ENCODE measurements around the gene SRC. TPM values are rescaled to one million over a fixed set of nuclear protein-coding genes. Genes with fewer than 3 reads are reported as not detected.
A peak's percentile ranks its signal among the peaks of the same experiment; 100 is the strongest.

SRC gene
- total and polyA plus RNA-seq, 7 donors, result 0.86 to 3.0 (median 1.3) TPM

DNA sequence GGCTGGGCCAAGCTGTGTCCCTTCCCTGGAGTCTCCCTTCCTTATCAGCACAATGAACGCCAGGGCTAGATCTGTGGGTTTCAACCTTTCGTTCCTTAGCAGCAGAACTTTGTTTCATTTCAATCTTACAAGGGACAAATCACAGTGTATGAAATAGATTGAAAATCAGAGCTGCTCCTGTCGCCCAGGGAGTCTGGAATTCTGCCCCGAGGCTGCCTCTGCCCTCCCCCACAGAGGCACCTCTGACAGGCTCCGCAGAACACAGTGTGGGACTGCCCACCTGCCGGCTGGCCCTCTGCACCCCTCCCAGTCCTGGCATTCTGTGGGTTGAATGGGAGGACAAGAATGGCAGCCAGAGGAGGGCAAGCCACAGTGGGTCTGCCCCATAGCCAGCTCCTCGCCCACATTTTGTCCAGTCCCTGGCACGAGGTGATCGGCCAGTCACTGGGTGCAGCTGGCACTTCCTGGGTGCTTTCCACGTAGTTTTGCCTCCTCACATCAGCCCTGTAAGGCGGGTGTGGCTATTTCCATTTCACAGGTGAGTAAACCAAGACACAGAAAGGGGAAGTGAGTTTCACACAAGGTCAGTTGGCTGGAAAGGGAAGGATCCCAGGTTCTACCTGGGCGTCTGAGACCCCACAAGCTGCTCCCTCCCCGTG lies 30.4 kb upstream of the SRC start:
- TF ChIP-seq, protein P1, sequence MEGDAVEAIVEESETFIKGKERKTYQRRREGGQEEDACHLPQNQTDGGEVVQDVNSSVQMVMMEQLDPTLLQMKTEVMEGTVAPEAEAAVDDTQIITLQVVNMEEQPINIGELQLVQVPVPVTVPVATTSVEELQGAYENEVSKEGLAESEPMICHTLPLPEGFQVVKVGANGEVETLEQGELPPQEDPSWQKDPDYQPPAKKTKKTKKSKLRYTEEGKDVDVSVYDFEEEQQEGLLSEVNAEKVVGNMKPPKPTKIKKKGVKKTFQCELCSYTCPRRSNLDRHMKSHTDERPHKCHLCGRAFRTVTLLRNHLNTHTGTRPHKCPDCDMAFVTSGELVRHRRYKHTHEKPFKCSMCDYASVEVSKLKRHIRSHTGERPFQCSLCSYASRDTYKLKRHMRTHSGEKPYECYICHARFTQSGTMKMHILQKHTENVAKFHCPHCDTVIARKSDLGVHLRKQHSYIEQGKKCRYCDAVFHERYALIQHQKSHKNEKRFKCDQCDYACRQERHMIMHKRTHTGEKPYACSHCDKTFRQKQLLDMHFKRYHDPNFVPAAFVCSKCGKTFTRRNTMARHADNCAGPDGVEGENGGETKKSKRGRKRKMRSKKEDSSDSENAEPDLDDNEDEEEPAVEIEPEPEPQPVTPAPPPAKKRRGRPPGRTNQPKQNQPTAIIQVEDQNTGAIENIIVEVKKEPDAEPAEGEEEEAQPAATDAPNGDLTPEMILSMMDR (IDR thresholded peaks at IDR 0.05), result no peak
- H3K4me1 ChIP-seq, result peaks cover 10% of the 10 kb centered on the region
- DNase-seq (no peak), ATAC-seq (peak in 2 of 4 donors; percentile 11 to 12)
- peak overlapping the region; percentile 53 for H3K27ac ChIP-seq
- WGBS, 3 donors, result 53 to 81% (median 77%) methylated on average over 13 of the region's 13 CpGs
- no peak overlapping the region for H3K4me3 ChIP-seq
- peaks cover 0 to 40% of the 10 kb centered on the region in 2 donors for H3K36me3 ChIP-seq (ENCODE audit: insufficient read depth in 1 of 2, low read depth in 1 of 2)
- intact Hi-C loops (cut with DNase I), result no loop called here
- no peaks in the 10 kb centered on the region for H3K27me3 ChIP-seq (ENCODE audit: insufficient read depth in 3 of 3, low read length in 2 of 3)
- no peaks in the 10 kb centered on the region for H3K9me3 ChIP-seq

DNA sequence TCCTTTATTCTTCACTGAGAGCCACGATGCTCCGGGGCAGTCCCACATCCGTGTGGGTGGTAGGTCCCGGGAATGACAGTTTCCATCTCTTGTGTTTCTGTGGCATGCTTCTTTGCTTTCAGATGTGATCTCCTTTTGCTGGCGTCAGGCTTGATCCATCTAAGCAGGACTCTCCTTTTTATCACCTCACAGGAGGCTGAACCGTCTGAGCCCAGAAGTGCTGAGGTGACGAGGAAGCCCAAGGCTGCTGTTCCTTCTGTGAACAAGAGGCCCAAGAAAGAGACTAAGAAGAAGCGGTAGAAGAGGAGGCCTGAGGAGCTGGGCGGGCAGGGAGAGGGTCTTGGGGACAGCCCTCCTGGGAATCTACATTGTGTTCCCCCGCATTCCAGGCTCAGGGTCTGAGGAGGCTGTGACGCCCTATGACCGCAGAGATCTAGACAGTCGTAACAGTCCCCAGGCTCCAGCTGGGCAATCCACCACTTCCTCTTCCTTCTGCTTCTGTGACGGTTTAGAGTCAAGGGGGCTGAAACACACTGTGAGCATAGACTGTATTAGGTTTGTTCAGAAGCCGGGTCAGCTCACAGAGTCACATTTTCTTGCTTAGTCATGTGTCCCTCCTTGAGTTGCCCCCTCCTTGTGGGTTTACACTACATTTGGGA lies 29.7 kb upstream of the SRC start:
- Histone ChIP-seq H3K36me3 (ENCODE audit: insufficient read depth in 1 of 2, low read depth in 1 of 2) (peaks cover 0 to 39% of the 10 kb centered on the region in 2 donors), H3K4me3 (no peak overlapping the region), H3K4me1 (peaks cover 10% of the 10 kb centered on the region), H3K9me3 (no peaks in the 10 kb centered on the region), H3K27ac (peak overlapping the region; percentile 53), H3K27me3 (ENCODE audit: insufficient read depth in 3 of 3, low read length in 2 of 3) (no peaks in the 10 kb centered on the region)
- TF ChIP-seq, protein P1 (IDR thresholded peaks at IDR 0.05), result no peak
- WGBS, 3 donors, result 82 to 88% (median 87%) methylated on average over 15 of the region's 15 CpGs
- DNase-seq, result no peak
- intact Hi-C loops (cut with DNase I), result no loop called here
- peak in 1 of 4 donors; percentile 19 for ATAC-seq

DNA sequence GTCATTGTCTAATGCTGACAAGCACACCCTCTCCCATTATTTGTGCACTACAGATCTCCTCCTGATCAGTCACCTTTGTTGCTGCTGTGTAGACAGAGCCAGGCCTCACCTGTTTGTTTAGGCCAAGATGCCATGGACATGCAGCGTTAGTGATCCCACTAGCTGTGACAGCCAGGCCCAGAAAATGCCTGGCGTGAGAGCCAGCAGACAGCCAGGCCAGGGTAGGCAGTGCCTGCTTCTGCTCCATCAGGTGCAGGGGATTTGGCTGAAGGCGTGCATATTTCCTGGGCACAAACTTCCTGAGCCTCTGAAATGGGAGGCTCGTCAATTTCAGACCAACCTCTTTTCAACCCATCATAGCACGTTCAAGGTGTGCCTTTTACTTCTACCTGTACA lies 29.2 kb upstream of the SRC start:
- Histone ChIP-seq H3K4me3 (no peak overlapping the region), H3K9me3 (no peaks in the 10 kb centered on the region), H3K27ac (no peak overlapping the region), H3K27me3 (ENCODE audit: insufficient read depth in 3 of 3, low read length in 2 of 3) (no peaks in the 10 kb centered on the region), H3K4me1 (peaks cover 10% of the 10 kb centered on the region), H3K36me3 (ENCODE audit: insufficient read depth in 1 of 2, low read depth in 1 of 2) (peaks cover 0 to 39% of the 10 kb centered on the region in 2 donors)
- WGBS, 3 donors, result 85 to 91% (median 86%) methylated on average over 5 of the region's 5 CpGs
- ATAC-seq (no peak), DNase-seq (no peak)
- intact Hi-C loops (cut with DNase I), result no loop called here
- TF ChIP-seq, protein P1 (IDR thresholded peaks at IDR 0.05), result no peak

DNA sequence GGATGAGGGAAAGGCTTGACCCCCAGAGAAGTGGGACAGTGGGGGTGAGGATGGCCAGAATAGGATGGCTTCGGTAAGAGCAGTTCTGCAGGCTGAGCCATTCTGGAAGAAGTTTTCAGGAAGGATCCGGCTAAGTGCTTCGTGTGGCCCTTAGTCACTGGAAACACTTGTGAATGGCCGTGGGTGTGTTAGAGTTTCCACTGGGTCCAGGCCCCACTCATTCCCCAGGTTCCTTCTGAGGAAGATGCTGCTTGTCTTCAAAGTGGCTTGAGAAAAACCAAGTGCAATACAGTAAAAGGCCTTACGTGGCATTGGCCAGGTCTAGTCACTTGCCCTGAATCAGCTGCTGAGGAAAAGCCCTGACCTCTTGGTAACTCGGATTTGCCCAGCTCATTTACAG lies 28.6 kb upstream of the SRC start:
- whole genome bisulfite sequencing, 3 donors, result 73 to 84% (median 83%) methylated on average over 6 of the region's 6 CpGs
- Histone ChIP-seq H3K4me3 (no peak overlapping the region), H3K9me3 (no peaks in the 10 kb centered on the region), H3K27ac (no peak overlapping the region), H3K27me3 (ENCODE audit: insufficient read depth in 3 of 3, low read length in 2 of 3) (no peaks in the 10 kb centered on the region), H3K36me3 (ENCODE audit: insufficient read depth in 1 of 2, low read depth in 1 of 2) (peaks cover 0 to 35% of the 10 kb centered on the region in 2 donors), H3K4me1 (peaks cover 10% of the 10 kb centered on the region)
- ATAC-seq, result no peak
- DNase-seq, result no peak
- intact Hi-C loops (cut with DNase I), result no loop called here
- TF ChIP-seq, protein P1 (IDR thresholded peaks at IDR 0.05), result no peak

All from psoas muscle (tissue), 8 donors.